Keratinocyte (primary cell): ENCODE results near the gene PTEN. TPM values are rescaled to one million over a fixed set of nuclear protein-coding genes. Genes with fewer than 3 reads are reported as not detected.

Source experiments
- DNase-seq: peaks from one replicate; pipeline ENCODE4 v3.0.0-alpha.2; 2011; ENCODE audit warnings: low read depth, missing footprints, low spot score
- FAIRE-seq: peaks from 2 replicates; lab custom pipeline; 2011; peaks lifted over from hg19 to GRCh38; lab: Jason Lieb, UNC
- H2AFZ ChIP-seq: 2 replicates; pipeline ENCODE4 v1.6.0; 2012; ENCODE audit warnings: low read length, control low read depth, inconsistent platforms; ENCODE audit not compliant: control insufficient read depth
- H3K27ac ChIP-seq: 2 replicates; pipeline ENCODE4 v1.5.1; 2011; ENCODE audit warnings: low read length; ENCODE audit not compliant: control insufficient read depth, insufficient read depth
- H3K27me3 ChIP-seq: 3 replicates; pipeline ENCODE4 v1.6.0; 2011; ENCODE audit warnings: low read length; ENCODE audit not compliant: control insufficient read depth, insufficient read depth; ENCODE audit errors: extremely low read depth
- H3K36me3 ChIP-seq, 2 experiments: 2 replicates in 1 of 2; 3 replicates in 1 of 2; pipeline ENCODE4 v1.5.1; 2011; ENCODE audit warnings: low read length in 2 of 2, mild to moderate bottlenecking in 1 of 2; ENCODE audit not compliant: control insufficient read depth in 2 of 2, insufficient read depth in 2 of 2; ENCODE audit errors: extremely low read depth in 1 of 2
- H3K4me1 ChIP-seq: 3 replicates; pipeline ENCODE4 v1.5.1; 2011; ENCODE audit warnings: low read length; ENCODE audit not compliant: control insufficient read depth, insufficient read depth; ENCODE audit errors: extremely low read depth
- H3K4me2 ChIP-seq: 3 replicates; pipeline ENCODE4 v1.6.0; 2011; ENCODE audit warnings: low read depth, low read length; ENCODE audit not compliant: control insufficient read depth, insufficient read depth; ENCODE audit errors: extremely low read depth
- H3K4me3 ChIP-seq, 3 experiments: fragments of 200-600 bp in 1 of 3; sonication (generic) in 1 of 3; 2 replicates in 2 of 3; 3 replicates in 1 of 3; pipeline ENCODE4 v1.5.1; 2011 to 2016; ENCODE audit warnings: low read length in 3 of 3, mild to moderate bottlenecking in 3 of 3, control low read depth in 2 of 3, inconsistent platforms in 1 of 3, low read depth in 1 of 3, mixed read lengths in 1 of 3, mixed run types in 1 of 3, moderate library complexity in 1 of 3; ENCODE audit not compliant: control insufficient read depth in 2 of 3, insufficient read depth in 2 of 3; ENCODE audit errors: extremely low read depth in 1 of 3
- H3K79me2 ChIP-seq: 2 replicates; pipeline ENCODE4 v1.6.0; 2012; ENCODE audit warnings: low read length; ENCODE audit not compliant: control insufficient read depth, insufficient read depth
- H3K9ac ChIP-seq: 3 replicates; pipeline ENCODE4 v1.6.0; 2011; ENCODE audit warnings: low read length; ENCODE audit not compliant: control insufficient read depth, insufficient read depth; ENCODE audit errors: extremely low read depth
- H3K9me1 ChIP-seq: 3 replicates; pipeline ENCODE4 v1.6.0; 2011; ENCODE audit warnings: low read length; ENCODE audit not compliant: control insufficient read depth, insufficient read depth; ENCODE audit errors: extremely low read depth
- H3K9me3 ChIP-seq: 2 replicates; pipeline ENCODE4 v1.5.1; 2012; ENCODE audit warnings: low read depth, low read length; ENCODE audit not compliant: control insufficient read depth
- H4K20me1 ChIP-seq: 3 replicates; pipeline ENCODE4 v1.6.0; 2011; ENCODE audit warnings: low read length; ENCODE audit not compliant: control insufficient read depth, insufficient read depth; ENCODE audit errors: extremely low read depth
- CTCF ChIP-seq, 3 experiments: IDR thresholded peaks in 1 of 3; conservative IDR thresholded peaks in 1 of 3; optimal IDR thresholded peaks in 1 of 3; 2 replicates in 2 of 3; 3 replicates in 1 of 3; pipeline versions ENCODE3 to v1.5.1; 2011; ENCODE audit warnings: low read length in 3 of 3, mild to moderate bottlenecking in 3 of 3, moderate library complexity in 2 of 3, control low read depth in 1 of 3, inconsistent platforms in 1 of 3; ENCODE audit not compliant: insufficient read depth in 2 of 3; ENCODE audit errors: extremely low read depth in 1 of 3
- EZH2 ChIP-seq: IDR thresholded peaks from one replicate; pipeline ENCODE4 v1.6.1; 2012; ENCODE audit warnings: inconsistent platforms, mild to moderate bottlenecking, low read length, moderate library complexity
- dilution Hi-C: fragments of 300-500 bp; cut with MboI; formaldehyde crosslinking; loops from one replicate; pipeline ENCODE4 v1.7.0; 2020; ENCODE audit warnings: low sequenced_read_pairs; ENCODE audit not compliant: extremely low pct_ligation_motif_present
- polyA plus RNA-seq, 5 experiments: library from polyadenylated mRNA; depleted of rRNA in 3 of 5; stranded (reverse) in 3 of 5; stranded (forward) in 1 of 5; unstranded in 1 of 5; fragments of >200 nt; gene quantifications; 1 replicate in 1 of 5; 2 replicates in 3 of 5; 3 replicates in 1 of 5; pipeline versions ENCODE4 v1.2.1 to v1.2.3, GENCODE V29; 2011 to 2012; ENCODE audit warnings: missing spikeins in 2 of 5, low read depth in 1 of 5, low replicate concordance in 1 of 5

Gene PTEN
- polyA plus RNA-seq, 1 donor (not counting 4 experiments of a cell fraction or from before 2014, with no cell fraction given): 39.4 TPM

GRCh38 chr10:87925570-87925969 is 62.1 kb downstream of the PTEN start:
- Histone ChIP-seq H4K20me1 (no peaks in the 10 kb centered on the region), H2AFZ (no peak overlapping the region), H3K4me3 (no peak overlapping the region), H3K9me1 (no peaks in the 10 kb centered on the region), H3K36me3 (no peaks in the 10 kb centered on the region), H3K79me2 (peaks cover 69% of the 10 kb centered on the region), H3K9me3 (no peaks in the 10 kb centered on the region), H3K4me2 (no peak overlapping the region), H3K27me3 (no peaks in the 10 kb centered on the region), H3K9ac (no peak overlapping the region), H3K4me1 (peaks cover 3% of the 10 kb centered on the region), H3K27ac (no peak overlapping the region)
- dilution Hi-C loops: no loop called here
- TF ChIP-seq EZH2 (no peak), CTCF (optimal IDR thresholded peaks at IDR 0.05 in 1 of 3, IDR thresholded peaks at IDR 0.05 in 1 of 3, conservative IDR thresholded peaks at IDR 0.05 in 1 of 3; ENCODE audit: extremely low read depth in 1 of 3, insufficient read depth in 2 of 3, low read length in 3 of 3) (no peak)
- no peak for DNase-seq
- peak; percentile 36 for FAIRE-seq

GRCh38 chr10:87927091-87927490 is 63.7 kb downstream of the PTEN start:
- Histone ChIP-seq H4K20me1 (peaks cover 3% of the 10 kb centered on the region), H3K9me1 (no peaks in the 10 kb centered on the region), H2AFZ (no peak overlapping the region), H3K79me2 (peaks cover 55% of the 10 kb centered on the region), H3K4me3 (no peak overlapping the region), H3K9ac (no peak overlapping the region), H3K9me3 (no peaks in the 10 kb centered on the region), H3K4me1 (peaks cover 17% of the 10 kb centered on the region), H3K27ac (no peak overlapping the region), H3K4me2 (no peak overlapping the region), H3K27me3 (no peaks in the 10 kb centered on the region), H3K36me3 (no peaks in the 10 kb centered on the region)
- DNase-seq (no peak), FAIRE-seq (no peak)
- TF ChIP-seq CTCF (optimal IDR thresholded peaks at IDR 0.05 in 1 of 3, IDR thresholded peaks at IDR 0.05 in 1 of 3, conservative IDR thresholded peaks at IDR 0.05 in 1 of 3; ENCODE audit: extremely low read depth in 1 of 3, insufficient read depth in 2 of 3, low read length in 3 of 3) (no peak), EZH2 (no peak)
- dilution Hi-C loops: no loop called here
